Measurements from ENCODE around the gene ARHGDIG. TPM values are rescaled to one million over a fixed set of nuclear protein-coding genes. Genes with fewer than 3 reads are reported as not detected.

Gene ARHGDIG
- total RNA-seq, 1 donor: not detected

- DNase-seq (ENCODE audit: low read depth): no peak
- TF ChIP-seq CTCF (IDR thresholded peaks at IDR 0.05; ENCODE audit: insufficient read depth, low read depth, low read length): no peak
- no peak overlapping the region for H3K4me3 ChIP-seq (ENCODE audit: low read depth, low read length)
Measured at GRCh38 chr16:324451-325334, 44.3 kb downstream of the ARHGDIG start.

- H3K4me3 ChIP-seq (ENCODE audit: low read depth, low read length): no peak overlapping the region
- no peak for TF ChIP-seq CTCF (IDR thresholded peaks at IDR 0.05; ENCODE audit: insufficient read depth, low read depth, low read length)
- DNase-seq (ENCODE audit: low read depth): no peak
Measured at GRCh38 chr16:325375-326145, 45.2 kb downstream of the ARHGDIG start.

GRCh38 chr16:330741-331140 is 50.4 kb downstream of the ARHGDIG start:
- peak; percentile 34 for DNase-seq (ENCODE audit: low read depth)
- no peak for TF ChIP-seq CTCF (IDR thresholded peaks at IDR 0.05; ENCODE audit: insufficient read depth, low read depth, low read length)
- H3K4me3 ChIP-seq (ENCODE audit: low read depth, low read length): no peak overlapping the region

GRCh38 chr16:331181-331814 is 50.9 kb downstream of the ARHGDIG start:
- DNase-seq (ENCODE audit: low read depth): peak; percentile 83
- H3K4me3 ChIP-seq (ENCODE audit: low read depth, low read length): peak overlapping the region; percentile 5

Other genes starting within 250 kb of the ARHGDIG start
- 2.6 and 5.6 TPM in 2 replicates for gene POLR3K, start 227.0 kb upstream of the ARHGDIG start, total RNA-seq
- 15.5 and 22.5 TPM in 2 replicates for gene SNRNP25, start 226.8 kb upstream of the ARHGDIG start, total RNA-seq
- 32.8 and 37.4 TPM in 2 replicates for gene RHBDF1, start 208.0 kb upstream of the ARHGDIG start, total RNA-seq
- gene MPG, start 202.4 kb upstream of the ARHGDIG start, total RNA-seq: 161 and 277 TPM in 2 replicates
- 10.6 and 13.0 TPM in 2 replicates for gene NPRL3, start 141.9 kb upstream of the ARHGDIG start, total RNA-seq
- not detected in 2 replicates for gene HBZ, start 127.9 kb upstream of the ARHGDIG start, total RNA-seq
- gene HBM, start 114.6 kb upstream of the ARHGDIG start, total RNA-seq: not detected in 2 replicates
- gene HBA2, start 107.7 kb upstream of the ARHGDIG start, total RNA-seq: not detected in 2 replicates
- not detected in 2 replicates for gene HBA1, start 103.9 kb upstream of the ARHGDIG start, total RNA-seq
- not detected in 2 replicates for gene HBQ1, start 100.1 kb upstream of the ARHGDIG start, total RNA-seq
- gene LUC7L, start 51.1 kb upstream of the ARHGDIG start, total RNA-seq: 44.1 and 52.7 TPM in 2 replicates
- 58.7 and 59.6 TPM in 2 replicates for gene FAM234A, start 45.8 kb upstream of the ARHGDIG start, total RNA-seq
- 0.64 and 0.86 TPM in 2 replicates for gene RGS11, start 4.6 kb upstream of the ARHGDIG start, total RNA-seq
- gene PDIA2, start 2.6 kb downstream of the ARHGDIG start, total RNA-seq: under 0.01 and 0.43 TPM in 2 replicates
- 14.5 and 16.4 TPM in 2 replicates for gene AXIN1, start 72.1 kb downstream of the ARHGDIG start, total RNA-seq
- gene MRPL28, start 89.9 kb downstream of the ARHGDIG start, total RNA-seq: 80.3 and 86.7 TPM in 2 replicates
- 51.5 and 52.2 TPM in 2 replicates for gene PGAP6, start 101.4 kb downstream of the ARHGDIG start, total RNA-seq
- gene NME4, start 116.6 kb downstream of the ARHGDIG start, total RNA-seq: 126 TPM in 2 replicates
- 11.6 and 16.0 TPM in 2 replicates for gene DECR2, start 121.3 kb downstream of the ARHGDIG start, total RNA-seq
- gene RAB11FIP3, start 145.1 kb downstream of the ARHGDIG start, total RNA-seq: 19.0 and 19.4 TPM in 2 replicates
- gene CAPN15, start 247.1 kb downstream of the ARHGDIG start, total RNA-seq: 37.1 and 43.2 TPM in 2 replicates